Ovary (tissue), 9 donors: Measurements from ENCODE around the gene POU3F3. TPM values are rescaled to one million over a fixed set of nuclear protein-coding genes. Genes with fewer than 3 reads are reported as not detected.
A peak's percentile ranks its signal among the peaks of the same experiment; 100 is the strongest.

ENCODE experiments used
- DNase-seq, 5 donors: peaks; one replicate each; pipeline ENCODE4 v3.0.0-alpha.2; 2019 to 2020
- H3K27ac ChIP-seq, 2 donors: fragments of 200-600 bp; one replicate each; pipeline versions ENCODE4 v1.5.1 to v1.8.0; 2019 to 2022
- H3K27me3 ChIP-seq: fragments of 200-600 bp; one replicate; pipeline ENCODE4 v1.8.0; 2022
- H3K36me3 ChIP-seq: fragments of 200-600 bp; sonication (generic); one replicate; pipeline ENCODE4 v1.5.1; 2019
- H3K4me1 ChIP-seq: one replicate; pipeline ENCODE4 v1.8.1; 2013; ENCODE audit warnings: mild to moderate bottlenecking, moderate library complexity; ENCODE audit not compliant: insufficient read depth
- H3K4me3 ChIP-seq: fragments of 200-600 bp; sonication (generic); one replicate; pipeline ENCODE4 v1.5.1; 2017
- H3K9me3 ChIP-seq, 2 donors: fragments of 200-600 bp in 1 of 2; sonication (generic) in 1 of 2; one replicate each; pipeline versions ENCODE4 v1.5.1 to v1.8.1; 2013 to 2019; ENCODE audit warnings: mild to moderate bottlenecking in 1 of 2, moderate library complexity in 1 of 2
- CTCF ChIP-seq, 3 donors: fragments of 450-650 bp in 2 of 3; fragments of 200-600 bp in 1 of 3; IDR thresholded peaks; one replicate each; pipeline versions ENCODE4 v1.5.1 to v1.8.0; 2016 to 2022; ENCODE audit warnings: antibody characterized with exemption in 3 of 3, mild to moderate bottlenecking in 1 of 3
- EP300 ChIP-seq: sonication (generic); formaldehyde crosslinking; IDR thresholded peaks from one replicate; pipeline ENCODE4 v1.6.1; 2017; ENCODE audit warnings: antibody characterized with exemption
- POLR2A ChIP-seq: fragments of 450-650 bp; IDR thresholded peaks from one replicate; pipeline ENCODE4 v1.6.1; 2017; ENCODE audit warnings: antibody characterized with exemption, mild to moderate bottlenecking, moderate library complexity
- WGBS, 3 donors: extraction: QIAGEN DNeasy Blood & Tissue Kit in 1 of 3; methylation state at CpG; one replicate each; pipeline versions ENCODE4 v1.1.5 to v1.1.7; 2013 to 2017; 5-methylcytosine and 5-hydroxymethylcytosine counted together
- intact Hi-C, 4 donors: fragments of 100-400 bp; cut with DNase I; formaldehyde crosslinking; loops; one replicate each; pipeline versions ENCODE4 v1.11.0 to v1.15.1; 2022 to 2023
- polyA plus RNA-seq, 2 donors: library from polyadenylated mRNA; stranded (reverse); fragments of 200-250 nt in 1 of 2; fragments of 350-450 nt in 1 of 2; fragmentation: Illumina TruSeq in 1 of 2; extraction: RNeasy Lipid Tissue Mini Kit (QIAGEN cat#74804) in 1 of 2; gene quantifications; one replicate each; pipeline ENCODE4 v1.2.3, GENCODE V29; 2013 to 2014
- total RNA-seq, 7 donors: library from RNA; depleted of rRNA in 2 of 7; stranded (reverse); fragments of >200 nt in 2 of 7; fragmentation: NEBNext Ultra II Directional in 3 of 7; extraction: Animal tissue kit (Norgen Biotek cat#: 25700) in 3 of 7; gene quantifications; one replicate each; pipeline versions ENCODE4 v1.1.0 to v1.2.4, GENCODE V29; 2016 to 2023
- donor health status: DM: no; HTN: no; CAD: no; lungs with moderate emphysema.
- donor health status: DM: no; HTN: no; CAD: no.
- donor health status: Bipolar disorder and iron deficiency.
- donor health status: DM: yes; HTN: yes; CAD: no.
- donor health status: DM: no; HTN: no; CAD: no.
- donor health status: DM: yes; HTN: yes; CAD: no.

The POU3F3 gene
- total and polyA plus RNA-seq, 9 donors: 0.10 to 0.63 (median 0.10) TPM; not detected in 6

DNA sequence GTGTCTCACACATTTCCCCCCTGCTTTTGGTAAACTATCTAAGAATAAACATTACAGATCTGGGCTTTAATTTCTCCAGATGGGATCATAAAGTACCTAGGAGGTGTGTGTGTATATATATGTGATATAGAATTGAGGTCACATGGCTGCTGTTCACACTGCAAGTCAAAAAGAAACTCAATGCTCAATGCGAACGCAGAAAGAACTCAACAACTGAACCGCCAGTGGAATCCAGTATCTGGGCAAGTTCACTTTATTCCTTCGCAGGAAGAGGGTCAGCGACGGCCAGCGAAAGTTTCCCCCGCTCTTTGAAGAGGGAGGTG, 17.7 kb downstream of the POU3F3 start:
- H3K27ac ChIP-seq: no peak overlapping the region
- H3K4me1 ChIP-seq: no peaks in the 10 kb centered on the region
- no peaks in the 10 kb centered on the region for H3K9me3 ChIP-seq
- TF ChIP-seq POLR2A (no peak), CTCF (IDR thresholded peaks at IDR 0.05) (no peak), EP300 (no peak)
- no peaks in the 10 kb centered on the region for H3K36me3 ChIP-seq
- no peaks in the 10 kb centered on the region for H3K27me3 ChIP-seq
- no peak overlapping the region for H3K4me3 ChIP-seq
- intact Hi-C loops: no loop called here
- no peak for DNase-seq
- 2 to 3% (median 3%) methylated on average over 8 of the region's 8 CpGs for WGBS, 3 donors

DNA sequence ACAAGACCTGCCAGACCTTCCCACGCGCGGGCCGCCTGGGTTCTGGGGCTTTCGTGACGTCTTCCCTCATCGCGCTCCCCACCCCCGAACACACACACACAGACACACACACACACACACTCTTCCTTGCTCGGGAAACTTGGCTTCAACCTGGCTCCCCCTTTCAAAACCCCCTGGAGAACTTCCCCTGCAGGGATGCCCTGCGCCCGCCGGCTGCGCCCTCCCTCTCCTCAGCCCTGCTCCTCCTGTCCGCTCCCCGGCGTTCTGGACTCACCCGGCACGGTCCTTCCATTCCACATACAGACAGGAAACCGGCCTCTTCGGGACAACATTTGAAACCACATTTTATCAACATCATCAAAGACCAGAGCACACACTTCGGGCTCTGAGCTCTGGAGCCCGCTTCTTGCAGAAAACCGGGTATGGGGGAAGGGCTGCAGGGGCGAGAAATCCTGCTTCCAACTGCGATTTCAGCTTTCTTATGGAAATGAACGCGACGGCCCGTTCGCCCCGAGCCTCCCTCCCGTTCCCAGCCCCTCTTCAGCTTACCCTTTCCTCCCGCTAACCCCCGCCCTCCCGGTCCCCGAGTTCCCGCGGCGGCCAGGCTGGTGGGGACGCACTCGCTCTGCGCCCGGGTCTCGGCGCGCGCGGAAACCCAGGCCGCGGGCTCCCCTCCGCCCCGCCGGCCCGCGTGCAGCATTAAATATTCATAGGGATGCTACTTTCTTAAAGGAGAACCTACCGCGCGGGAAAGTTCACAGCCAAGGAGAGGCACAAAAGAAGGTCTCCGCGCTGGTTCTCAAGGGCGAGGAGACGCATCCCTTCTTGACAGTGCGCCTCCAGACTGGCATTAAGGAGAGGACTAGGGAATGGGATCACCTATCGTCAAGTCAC, 18.3 kb downstream of the POU3F3 start:
- Histone ChIP-seq H3K27ac (no peak overlapping the region), H3K9me3 (no peaks in the 10 kb centered on the region), H3K4me1 (no peaks in the 10 kb centered on the region), H3K36me3 (no peaks in the 10 kb centered on the region), H3K27me3 (no peaks in the 10 kb centered on the region), H3K4me3 (no peak overlapping the region)
- intact Hi-C loops: no loop called here
- 1 to 2% (median 1%) methylated on average over 64 to 65 of the region's 65 CpGs for WGBS, 3 donors
- TF ChIP-seq POLR2A (no peak), EP300 (no peak), CTCF (IDR thresholded peaks at IDR 0.05) (no peak)
- DNase-seq: no peak

DNA sequence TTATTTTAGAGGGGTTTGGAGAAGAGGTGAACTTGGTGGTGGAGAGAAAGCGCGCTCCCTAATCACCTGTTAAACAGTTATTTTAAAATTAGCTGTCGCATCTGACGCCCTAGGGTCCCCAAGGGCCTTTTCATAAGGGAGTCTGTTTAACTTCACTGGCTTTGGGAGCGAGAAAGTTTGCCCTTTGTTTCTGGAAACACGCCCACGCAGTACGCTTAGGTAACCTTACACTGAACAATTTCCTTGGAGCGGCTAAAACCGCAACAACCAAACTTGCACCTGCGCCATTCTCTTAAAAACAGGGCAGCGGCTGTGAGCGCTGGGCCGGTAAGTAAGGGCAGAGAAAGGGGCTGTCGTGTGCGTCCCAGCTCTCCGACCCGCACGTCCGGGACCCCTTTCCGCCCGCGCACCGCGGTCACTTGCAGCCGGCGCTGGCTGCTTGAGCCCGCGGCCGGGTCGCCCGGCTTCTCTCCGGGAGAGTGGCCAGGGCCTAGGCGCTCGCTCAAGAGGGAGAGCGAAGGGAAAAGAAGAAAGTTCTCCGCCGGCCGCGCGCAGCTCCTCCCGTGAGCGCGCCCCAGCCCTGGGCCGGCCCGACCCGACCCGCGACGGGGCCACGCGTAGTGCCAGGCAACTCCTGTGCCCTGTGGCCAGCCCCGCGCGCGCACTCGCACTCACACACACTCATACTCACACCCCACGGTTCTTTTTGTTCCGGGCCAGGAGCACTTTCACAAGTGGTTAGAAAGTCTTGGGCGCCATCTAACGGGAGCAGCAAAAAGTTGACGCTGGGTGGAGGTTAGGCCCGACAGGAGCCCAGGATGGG, 19.2 kb downstream of the POU3F3 start:
- TF ChIP-seq CTCF (IDR thresholded peaks at IDR 0.05): no peak
- no peak for TF ChIP-seq POLR2A
- TF ChIP-seq EP300: no peak
- Histone ChIP-seq H3K9me3 (no peaks in the 10 kb centered on the region), H3K4me1 (no peaks in the 10 kb centered on the region), H3K36me3 (no peaks in the 10 kb centered on the region), H3K27me3 (no peaks in the 10 kb centered on the region), H3K4me3 (peak overlapping the region; percentile 27), H3K27ac (no peak overlapping the region)
- intact Hi-C loops: no loop called here
- WGBS, 3 donors: 1 to 2% (median 1%) methylated on average over 52 to 63 of the region's 63 CpGs
- DNase-seq: peak in 1 of 5 donors; percentile 18

DNA sequence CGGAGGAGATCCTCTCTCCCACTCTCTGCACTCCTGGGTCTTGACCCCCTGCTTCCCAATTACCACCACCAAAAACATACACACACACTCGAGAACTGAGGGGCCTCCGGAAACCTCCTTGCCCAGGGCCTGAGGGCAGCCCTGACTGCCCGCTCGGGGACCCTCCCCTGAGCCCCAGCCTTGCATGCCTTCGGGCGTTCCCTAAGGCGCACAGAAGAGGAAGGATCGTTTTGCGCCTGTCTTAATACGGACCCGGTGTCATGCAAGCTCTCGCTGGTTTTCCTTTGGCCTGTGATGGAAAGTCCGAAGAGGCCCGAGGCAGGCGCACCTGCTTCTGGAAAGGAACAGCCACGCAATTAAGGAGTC, 19.8 kb downstream of the POU3F3 start:
- no peaks in the 10 kb centered on the region for H3K9me3 ChIP-seq
- 12 to 15% (median 14%) methylated on average over 17 of the region's 17 CpGs for WGBS, 3 donors
- no peaks in the 10 kb centered on the region for H3K36me3 ChIP-seq
- intact Hi-C loops: no loop called here
- no peaks in the 10 kb centered on the region for H3K27me3 ChIP-seq
- H3K27ac ChIP-seq: no peak overlapping the region
- no peak overlapping the region for H3K4me3 ChIP-seq
- DNase-seq: no peak
- H3K4me1 ChIP-seq: no peaks in the 10 kb centered on the region
- no peak for TF ChIP-seq CTCF (IDR thresholded peaks at IDR 0.05)
- TF ChIP-seq EP300: no peak
- TF ChIP-seq POLR2A: no peak
